IMR-90 (cell line): ENCODE data around the gene PRR20E.

Experiments used
- CEBPB ChIP-seq: IDR thresholded peaks from 2 replicates; pipeline ENCODE4 v1.6.1; 2012; ENCODE audit warnings: low read depth, low read length, improper control_type of control experiment
- MXI1 ChIP-seq: IDR thresholded peaks from 2 replicates; pipeline ENCODE4 v1.6.1; 2012; ENCODE audit warnings: low read depth, mild to moderate bottlenecking, low read length, moderate library complexity, borderline replicate concordance
- NFE2L2 ChIP-seq: fragments of 150-350 bp; IDR thresholded peaks from 2 replicates; pipeline ENCODE4 v1.6.1; 2016; ENCODE audit warnings: low read depth, mild to moderate bottlenecking, low read length
- POLR2A ChIP-seq: IDR thresholded peaks from 2 replicates; pipeline ENCODE4 v1.6.1; 2012; ENCODE audit warnings: mild to moderate bottlenecking, low read depth, low read length
- RAD21 ChIP-seq: IDR thresholded peaks from 2 replicates; pipeline ENCODE4 v1.6.1; 2012; ENCODE audit warnings: low read length, improper control_type of control experiment
- SMC3 ChIP-seq: fragments of 150-350 bp; IDR thresholded peaks from 2 replicates; pipeline ENCODE4 v1.6.1; 2016; ENCODE audit warnings: low read depth, mild to moderate bottlenecking, antibody characterized with exemption, low read length, moderate library complexity
- TF ChIP-seq, protein P1 (sequence below): conservative IDR thresholded peaks from 2 replicates; pipeline ENCODE4 v1.5.1; 2012; ENCODE audit warnings: mild to moderate bottlenecking, low read depth, low read length, improper control_type of control experiment
- TF ChIP-seq, protein P2 (sequence below): fragments of 150-350 bp; IDR thresholded peaks from 2 replicates; pipeline ENCODE4 v1.6.1; 2017; ENCODE audit warnings: mild to moderate bottlenecking, antibody characterized with exemption, low read length, low read depth
- TF ChIP-seq, protein P3 (sequence below): fragments of 150-350 bp; IDR thresholded peaks from 2 replicates; pipeline ENCODE4 v1.6.1; 2016; ENCODE audit warnings: low read depth, mild to moderate bottlenecking, low read length, moderate library complexity, borderline replicate concordance

DNA sequence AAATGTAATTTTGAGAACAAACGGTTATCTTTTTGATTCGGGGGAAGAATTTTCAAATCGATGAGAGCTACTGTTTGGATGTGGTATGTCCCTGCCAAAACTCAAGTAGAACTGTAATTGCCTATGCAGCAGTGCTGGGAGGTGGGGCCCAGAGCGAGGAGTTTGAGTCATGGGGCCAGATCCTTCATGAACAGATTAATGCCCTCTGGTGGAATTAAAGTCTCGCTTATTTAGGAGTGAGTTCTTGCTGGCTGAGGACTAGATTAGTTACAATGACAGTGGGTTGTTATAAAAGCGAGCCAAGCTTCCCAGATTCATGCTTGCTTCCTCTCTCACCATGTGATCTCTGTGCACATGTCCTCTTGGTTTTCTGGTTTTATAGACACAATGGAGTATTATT is 38.1 kb upstream of the PRR20E start:
- TF ChIP-seq, protein P1, sequence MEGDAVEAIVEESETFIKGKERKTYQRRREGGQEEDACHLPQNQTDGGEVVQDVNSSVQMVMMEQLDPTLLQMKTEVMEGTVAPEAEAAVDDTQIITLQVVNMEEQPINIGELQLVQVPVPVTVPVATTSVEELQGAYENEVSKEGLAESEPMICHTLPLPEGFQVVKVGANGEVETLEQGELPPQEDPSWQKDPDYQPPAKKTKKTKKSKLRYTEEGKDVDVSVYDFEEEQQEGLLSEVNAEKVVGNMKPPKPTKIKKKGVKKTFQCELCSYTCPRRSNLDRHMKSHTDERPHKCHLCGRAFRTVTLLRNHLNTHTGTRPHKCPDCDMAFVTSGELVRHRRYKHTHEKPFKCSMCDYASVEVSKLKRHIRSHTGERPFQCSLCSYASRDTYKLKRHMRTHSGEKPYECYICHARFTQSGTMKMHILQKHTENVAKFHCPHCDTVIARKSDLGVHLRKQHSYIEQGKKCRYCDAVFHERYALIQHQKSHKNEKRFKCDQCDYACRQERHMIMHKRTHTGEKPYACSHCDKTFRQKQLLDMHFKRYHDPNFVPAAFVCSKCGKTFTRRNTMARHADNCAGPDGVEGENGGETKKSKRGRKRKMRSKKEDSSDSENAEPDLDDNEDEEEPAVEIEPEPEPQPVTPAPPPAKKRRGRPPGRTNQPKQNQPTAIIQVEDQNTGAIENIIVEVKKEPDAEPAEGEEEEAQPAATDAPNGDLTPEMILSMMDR: no peak
- TF ChIP-seq SMC3 (no peak), POLR2A (no peak), MXI1 (no peak), RAD21 (no peak), NFE2L2 (no peak), CEBPB (no peak)
- TF ChIP-seq, protein P2, sequence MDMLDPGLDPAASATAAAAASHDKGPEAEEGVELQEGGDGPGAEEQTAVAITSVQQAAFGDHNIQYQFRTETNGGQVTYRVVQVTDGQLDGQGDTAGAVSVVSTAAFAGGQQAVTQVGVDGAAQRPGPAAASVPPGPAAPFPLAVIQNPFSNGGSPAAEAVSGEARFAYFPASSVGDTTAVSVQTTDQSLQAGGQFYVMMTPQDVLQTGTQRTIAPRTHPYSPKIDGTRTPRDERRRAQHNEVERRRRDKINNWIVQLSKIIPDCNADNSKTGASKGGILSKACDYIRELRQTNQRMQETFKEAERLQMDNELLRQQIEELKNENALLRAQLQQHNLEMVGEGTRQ: no peak
- TF ChIP-seq, protein P3, sequence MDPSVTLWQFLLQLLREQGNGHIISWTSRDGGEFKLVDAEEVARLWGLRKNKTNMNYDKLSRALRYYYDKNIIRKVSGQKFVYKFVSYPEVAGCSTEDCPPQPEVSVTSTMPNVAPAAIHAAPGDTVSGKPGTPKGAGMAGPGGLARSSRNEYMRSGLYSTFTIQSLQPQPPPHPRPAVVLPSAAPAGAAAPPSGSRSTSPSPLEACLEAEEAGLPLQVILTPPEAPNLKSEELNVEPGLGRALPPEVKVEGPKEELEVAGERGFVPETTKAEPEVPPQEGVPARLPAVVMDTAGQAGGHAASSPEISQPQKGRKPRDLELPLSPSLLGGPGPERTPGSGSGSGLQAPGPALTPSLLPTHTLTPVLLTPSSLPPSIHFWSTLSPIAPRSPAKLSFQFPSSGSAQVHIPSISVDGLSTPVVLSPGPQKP: no peak
